Esophagus squamous epithelium (tissue), 5 donors: ENCODE data around the gene ARHGDIA. TPM values are rescaled to one million over a fixed set of nuclear protein-coding genes. Genes with fewer than 3 reads are reported as not detected.
A peak's percentile ranks its signal among the peaks of the same experiment; 100 is the strongest.

ENCODE experiments used
- DNase-seq: peaks from one replicate; lab custom pipeline; 2025; lab: John Stamatoyannopoulos, UW
- H3K27ac ChIP-seq, 4 donors: fragments of 200-600 bp; sonication (generic); one replicate each; pipeline ENCODE4 v1.5.1; 2016 to 2019; ENCODE audit warnings: mild to moderate bottlenecking in 1 of 4
- H3K27me3 ChIP-seq, 4 donors: fragments of 200-600 bp; sonication (generic); 1 replicate in 3 of 4; 2 replicates in 1 of 4; pipeline versions ENCODE4 v1.5.1 to v1.6.0; 2017 to 2021; ENCODE audit warnings: antibody characterized with exemption in 1 of 4
- H3K36me3 ChIP-seq, 3 donors: fragments of 200-600 bp; sonication (generic); one replicate each; pipeline ENCODE4 v1.5.1; 2016 to 2019
- H3K4me1 ChIP-seq, 3 donors: fragments of 200-600 bp; sonication (generic); one replicate each; pipeline ENCODE4 v1.5.1; 2017 to 2019
- H3K4me3 ChIP-seq, 4 donors: fragments of 200-600 bp; sonication (generic); 1 replicate in 3 of 4; 2 replicates in 1 of 4; pipeline ENCODE4 v1.5.1; 2016 to 2019; ENCODE audit warnings: mild to moderate bottlenecking in 2 of 4, moderate library complexity in 1 of 4
- H3K9me3 ChIP-seq, 3 donors: fragments of 200-600 bp; sonication (generic); one replicate each; pipeline ENCODE4 v1.5.1; 2016 to 2019
- POLR2A ChIP-seq, 4 donors: fragments of 450-650 bp; IDR thresholded peaks; one replicate each; pipeline ENCODE4 v1.6.1; 2017; ENCODE audit warnings: antibody characterized with exemption in 4 of 4, mild to moderate bottlenecking in 4 of 4, moderate library complexity in 3 of 4
- WGBS, 2 donors: methylation state at CpG; one replicate each; pipeline ENCODE4 v1.1.5; 2018; 5-methylcytosine and 5-hydroxymethylcytosine counted together
- intact Hi-C: fragments of 100-400 bp; cut with DNase I; formaldehyde crosslinking; loops from one replicate; pipeline ENCODE4 v1.15.0; 2022
- total RNA-seq, 4 donors: library from RNA; depleted of rRNA; stranded (reverse); fragments of >200 nt; gene quantifications; one replicate each; pipeline ENCODE4 v1.1.0, GENCODE V29; 2016
- TF ChIP-seq, protein P1 (sequence below), 6 experiments: fragments of 450-650 bp in 4 of 6; fragments of 200-600 bp in 2 of 6; sonication (generic) in 2 of 6; IDR thresholded peaks; one replicate each; pipeline ENCODE4 v1.5.1; 2016 to 2019; ENCODE audit warnings: antibody characterized with exemption in 6 of 6, mild to moderate bottlenecking in 4 of 6, moderate library complexity in 4 of 6
- donor health status: DM: yes; HTN: yes; CAD: no.

The ARHGDIA gene
- total RNA-seq, 4 donors from 2014 or later, result 166 to 239 (median 176) TPM

DNA sequence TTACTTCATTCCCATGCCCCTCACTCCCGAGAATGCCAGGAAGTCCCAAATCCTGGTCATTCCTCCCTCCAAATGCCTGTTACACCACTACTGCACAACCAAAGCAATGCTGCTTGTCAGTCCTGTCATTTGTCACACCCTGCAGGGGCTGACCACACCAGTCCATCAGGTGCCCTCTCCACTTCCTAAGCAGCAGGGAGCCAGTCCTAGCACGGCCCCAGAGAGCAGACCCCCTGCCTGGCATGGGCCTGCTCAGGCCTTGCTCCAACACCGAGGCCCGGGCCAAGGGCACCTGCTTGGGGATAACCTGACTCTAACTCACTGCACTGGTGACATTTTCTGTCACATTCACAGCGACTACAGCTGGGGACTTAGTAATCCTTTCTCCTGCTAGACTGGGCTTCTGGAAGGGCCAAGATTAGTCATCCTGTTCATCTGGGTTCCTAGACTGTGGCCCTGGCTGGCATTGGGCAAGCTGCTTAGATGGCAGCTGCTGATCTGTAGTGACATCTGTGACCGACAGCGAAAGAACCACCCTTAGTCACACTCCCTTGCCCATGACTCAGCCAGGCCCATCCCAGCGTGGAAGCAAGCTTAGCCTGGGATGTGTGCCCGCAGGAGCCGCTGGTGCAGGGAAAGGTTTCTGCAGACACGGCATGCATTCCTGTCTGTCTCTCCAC lies 14.9 kb upstream of the ARHGDIA start:
- no peaks in the 10 kb centered on the region for H3K27me3 ChIP-seq
- intact Hi-C loops, result no loop called here
- no peak for TF ChIP-seq POLR2A (IDR thresholded peaks at IDR 0.05)
- TF ChIP-seq, protein P1, sequence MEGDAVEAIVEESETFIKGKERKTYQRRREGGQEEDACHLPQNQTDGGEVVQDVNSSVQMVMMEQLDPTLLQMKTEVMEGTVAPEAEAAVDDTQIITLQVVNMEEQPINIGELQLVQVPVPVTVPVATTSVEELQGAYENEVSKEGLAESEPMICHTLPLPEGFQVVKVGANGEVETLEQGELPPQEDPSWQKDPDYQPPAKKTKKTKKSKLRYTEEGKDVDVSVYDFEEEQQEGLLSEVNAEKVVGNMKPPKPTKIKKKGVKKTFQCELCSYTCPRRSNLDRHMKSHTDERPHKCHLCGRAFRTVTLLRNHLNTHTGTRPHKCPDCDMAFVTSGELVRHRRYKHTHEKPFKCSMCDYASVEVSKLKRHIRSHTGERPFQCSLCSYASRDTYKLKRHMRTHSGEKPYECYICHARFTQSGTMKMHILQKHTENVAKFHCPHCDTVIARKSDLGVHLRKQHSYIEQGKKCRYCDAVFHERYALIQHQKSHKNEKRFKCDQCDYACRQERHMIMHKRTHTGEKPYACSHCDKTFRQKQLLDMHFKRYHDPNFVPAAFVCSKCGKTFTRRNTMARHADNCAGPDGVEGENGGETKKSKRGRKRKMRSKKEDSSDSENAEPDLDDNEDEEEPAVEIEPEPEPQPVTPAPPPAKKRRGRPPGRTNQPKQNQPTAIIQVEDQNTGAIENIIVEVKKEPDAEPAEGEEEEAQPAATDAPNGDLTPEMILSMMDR (IDR thresholded peaks at IDR 0.05), result peak in 1 of 6 experiments; percentile 9
- 58 to 65% methylated on average over 6 to 7 of the region's 11 CpGs for WGBS, 2 donors
- H3K9me3 ChIP-seq, result no peaks in the 10 kb centered on the region
- no peak for DNase-seq
- H3K4me1 ChIP-seq, result peaks cover 18 to 50% (median 28%) of the 10 kb centered on the region in 3 donors
- H3K36me3 ChIP-seq, result peaks cover 36 to 93% (median 38%) of the 10 kb centered on the region in 3 donors
- H3K27ac ChIP-seq, result peak overlapping the region; percentile 59 to 86 (median 78)
- no peak overlapping the region for H3K4me3 ChIP-seq

DNA sequence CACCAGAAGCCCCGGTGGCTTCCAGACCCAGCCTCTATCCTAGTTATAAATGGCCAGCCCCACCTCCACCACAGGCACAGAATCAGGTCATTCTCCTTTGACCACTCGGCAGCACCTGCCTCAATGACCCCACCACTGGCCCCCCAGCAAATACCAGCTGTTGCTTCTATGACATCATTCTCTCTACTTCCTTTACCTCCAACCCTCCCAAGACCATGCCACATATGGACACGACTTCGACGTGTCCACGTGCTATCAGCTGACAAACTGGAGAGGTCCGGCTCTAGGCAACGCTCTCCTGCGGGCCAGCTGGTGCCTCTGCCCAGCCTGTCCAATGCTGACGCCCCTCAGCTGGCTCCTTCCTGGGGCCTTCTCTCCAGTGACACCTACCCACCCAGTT lies 14.3 kb upstream of the ARHGDIA start:
- no peaks in the 10 kb centered on the region for H3K9me3 ChIP-seq
- no peak for DNase-seq
- H3K4me3 ChIP-seq, result no peak overlapping the region
- peak overlapping the region; percentile 59 to 86 (median 78) for H3K27ac ChIP-seq
- intact Hi-C loops, result no loop called here
- peaks cover 36 to 99% (median 38%) of the 10 kb centered on the region in 3 donors for H3K36me3 ChIP-seq
- no peak for TF ChIP-seq POLR2A (IDR thresholded peaks at IDR 0.05)
- TF ChIP-seq, protein P1 (IDR thresholded peaks at IDR 0.05), result no peak
- H3K4me1 ChIP-seq, result peaks cover 15 to 46% (median 25%) of the 10 kb centered on the region in 3 donors
- no peaks in the 10 kb centered on the region for H3K27me3 ChIP-seq
- WGBS, 2 donors, result 82 to 91% methylated on average over 6 to 9 of the region's 10 CpGs

GRCh38 chr17:81884968-81885367 lies 13.8 kb upstream of the ARHGDIA start:
- peaks cover 36 to 96% (median 38%) of the 10 kb centered on the region in 3 donors for H3K36me3 ChIP-seq
- H3K4me3 ChIP-seq, result no peak overlapping the region
- H3K27ac ChIP-seq, result peak overlapping the region in 3 of 4 donors; percentile 77 to 86 (median 78)
- no peaks in the 10 kb centered on the region for H3K9me3 ChIP-seq
- 80 to 95% methylated on average over 1 to 3 of the region's 5 CpGs for WGBS, 2 donors
- intact Hi-C loops, result no loop called here
- H3K27me3 ChIP-seq, result no peaks in the 10 kb centered on the region
- DNase-seq, result no peak
- no peak for TF ChIP-seq POLR2A (IDR thresholded peaks at IDR 0.05)
- TF ChIP-seq, protein P1 (IDR thresholded peaks at IDR 0.05), result no peak
- peaks cover 10 to 41% (median 20%) of the 10 kb centered on the region in 3 donors for H3K4me1 ChIP-seq

- DNase-seq, result no peak
- Histone ChIP-seq H3K27ac (peak overlapping the region in 2 of 4 donors; percentile 77 to 86), H3K4me1 (peaks cover 6 to 36% (median 16%) of the 10 kb centered on the region in 3 donors), H3K9me3 (no peaks in the 10 kb centered on the region), H3K4me3 (no peak overlapping the region), H3K27me3 (no peaks in the 10 kb centered on the region), H3K36me3 (peaks cover 32 to 96% (median 35%) of the 10 kb centered on the region in 3 donors)
- intact Hi-C loops, result no loop called here
- no peak for TF ChIP-seq POLR2A (IDR thresholded peaks at IDR 0.05)
- TF ChIP-seq, protein P1 (IDR thresholded peaks at IDR 0.05), result no peak
- WGBS, 2 donors, result 65 to 67% methylated on average over 7 to 9 of the region's 11 CpGs
Observed at GRCh38 chr17:81884520-81884919, 13.4 kb upstream of the ARHGDIA start.

- no peak for TF ChIP-seq POLR2A (IDR thresholded peaks at IDR 0.05)
- TF ChIP-seq, protein P1 (IDR thresholded peaks at IDR 0.05), result no peak
- Histone ChIP-seq H3K4me3 (no peak overlapping the region), H3K36me3 (peaks cover 0 to 59% (median 0%) of the 10 kb centered on the region in 3 donors), H3K27me3 (no peaks in the 10 kb centered on the region), H3K4me1 (peaks cover 0 to under 1% (median 0%) of the 10 kb centered on the region in 3 donors), H3K9me3 (no peaks in the 10 kb centered on the region), H3K27ac (peak overlapping the region; percentile 18 to 69 (median 61))
- intact Hi-C loops, result no loop called here
- 69 to 79% methylated on average over 5 of the region's 5 CpGs for WGBS, 2 donors
- no peak for DNase-seq
Observed at GRCh38 chr17:81879121-81879520, 8.0 kb upstream of the ARHGDIA start.
